WERI-Rb-1 (cell line): ENCODE results near the gene SPEN.

Experiments used
- DNase-seq: peaks from one replicate; pipeline ENCODE4 v3.0.0-alpha.2; 2020
- H3K27ac ChIP-seq: fragments of 250-450 bp; sonication (Bioruptor Pico); 2 replicates; pipeline ENCODE4 v1.5.1; 2020; ENCODE audit warnings: mild to moderate bottlenecking, moderate library complexity
- H3K27me3 ChIP-seq: fragments of 250-450 bp; sonication (Bioruptor Pico); 2 replicates; pipeline ENCODE4 v1.5.1; 2021; ENCODE audit warnings: mild to moderate bottlenecking, low read depth, moderate library complexity; ENCODE audit not compliant: insufficient read depth, severe bottlenecking
- H3K36me3 ChIP-seq: fragments of 250-450 bp; sonication (Bioruptor Pico); 2 replicates; pipeline ENCODE4 v1.5.1; 2020; ENCODE audit warnings: mild to moderate bottlenecking, moderate library complexity
- H3K4me3 ChIP-seq: 2 replicates; pipeline ENCODE4 v1.5.1; 2011; ENCODE audit warnings: low read depth, mild to moderate bottlenecking, control low read depth, low read length
- H3K9me3 ChIP-seq: fragments of 250-450 bp; sonication (Bioruptor Pico); 2 replicates; pipeline ENCODE4 v1.5.1; 2021; ENCODE audit warnings: mild to moderate bottlenecking, moderate library complexity; ENCODE audit not compliant: severe bottlenecking
- CTCF ChIP-seq: IDR thresholded peaks from 2 replicates; pipeline ENCODE4 v1.5.1; 2011; ENCODE audit warnings: low read depth, mild to moderate bottlenecking, control low read depth, inconsistent platforms, low read length

Gene SPEN

DNA sequence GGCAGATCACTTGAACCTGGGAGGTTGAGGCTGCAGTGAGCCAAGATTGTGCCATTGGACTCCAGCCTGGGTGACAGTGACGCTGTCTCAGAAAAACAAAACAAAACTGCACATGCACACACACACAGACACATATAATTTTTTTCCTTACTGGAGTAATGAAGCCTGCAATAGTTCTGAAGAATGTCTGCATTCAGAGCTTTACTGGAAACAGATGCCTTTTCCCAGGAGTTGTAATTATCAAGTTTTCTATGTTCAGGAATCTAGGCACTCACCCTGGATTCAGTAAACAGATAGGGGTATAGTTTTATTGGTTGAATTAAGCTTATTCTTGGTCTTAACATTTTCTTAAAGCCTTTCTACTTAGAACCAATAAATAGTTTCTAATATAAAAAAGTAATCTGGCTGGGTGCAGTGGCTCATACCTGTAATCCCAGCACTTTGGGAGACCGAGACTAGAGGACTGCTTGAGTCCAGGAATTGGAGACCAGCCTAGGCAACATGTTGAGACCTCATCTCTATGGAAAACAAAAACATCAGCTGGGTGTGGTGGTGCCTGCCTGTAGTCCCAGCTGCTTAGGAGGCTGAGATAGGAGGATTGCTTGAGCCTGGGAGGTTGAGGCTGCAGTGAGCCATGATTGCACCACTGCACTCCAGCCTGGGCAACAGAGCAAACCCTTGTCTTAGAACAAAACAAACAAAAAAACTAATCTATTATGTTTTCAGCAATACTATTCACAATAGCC is 15.8 kb downstream of the SPEN start:
- H3K27ac ChIP-seq = no peak overlapping the region
- TF ChIP-seq CTCF = no peak
- no peaks in the 10 kb centered on the region for H3K9me3 ChIP-seq
- no peak for DNase-seq
- no peak overlapping the region for H3K4me3 ChIP-seq
- no peaks in the 10 kb centered on the region for H3K36me3 ChIP-seq
- H3K27me3 ChIP-seq = no peaks in the 10 kb centered on the region

GRCh38 chr1:15866721-15867201 is 19.3 kb downstream of the SPEN start:
- Histone ChIP-seq H3K4me3 (no peak overlapping the region), H3K27ac (no peak overlapping the region), H3K27me3 (no peaks in the 10 kb centered on the region), H3K9me3 (no peaks in the 10 kb centered on the region), H3K36me3 (no peaks in the 10 kb centered on the region)
- TF ChIP-seq CTCF = no peak
- no peak for DNase-seq

DNA sequence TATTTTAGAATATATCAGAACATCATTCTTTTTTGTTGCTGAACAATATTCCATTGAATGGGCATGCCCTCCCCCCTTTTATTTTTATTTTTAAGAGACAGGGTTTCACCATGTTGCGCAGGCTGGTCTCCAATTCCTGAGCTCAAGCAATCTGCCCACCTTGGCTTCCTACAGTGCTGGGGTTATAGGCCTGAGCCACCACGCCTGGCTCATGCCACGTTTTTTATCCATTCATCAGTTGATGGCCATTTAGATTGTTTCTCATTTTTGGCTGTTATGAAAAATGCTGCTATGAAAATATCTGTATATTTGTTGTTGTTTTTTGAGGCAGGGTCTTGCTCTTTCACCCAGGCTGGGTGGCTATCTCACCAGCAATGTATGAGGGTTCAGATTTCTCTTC is 19.8 kb downstream of the SPEN start:
- no peaks in the 10 kb centered on the region for H3K27me3 ChIP-seq
- no peaks in the 10 kb centered on the region for H3K9me3 ChIP-seq
- no peak overlapping the region for H3K4me3 ChIP-seq
- no peak for TF ChIP-seq CTCF
- DNase-seq = no peak
- no peaks in the 10 kb centered on the region for H3K36me3 ChIP-seq
- no peak overlapping the region for H3K27ac ChIP-seq

- Histone ChIP-seq H3K27ac (no peak overlapping the region), H3K4me3 (no peak overlapping the region), H3K36me3 (peaks cover 14% of the 10 kb centered on the region), H3K27me3 (no peaks in the 10 kb centered on the region), H3K9me3 (no peaks in the 10 kb centered on the region)
- DNase-seq = no peak
- no peak for TF ChIP-seq CTCF
Observed at GRCh38 chr1:15869413-15869812, 21.9 kb downstream of the SPEN start.

- H3K27ac ChIP-seq = no peak overlapping the region
- H3K9me3 ChIP-seq = no peaks in the 10 kb centered on the region
- TF ChIP-seq CTCF = no peak
- H3K36me3 ChIP-seq = peaks cover 18% of the 10 kb centered on the region
- H3K27me3 ChIP-seq = no peaks in the 10 kb centered on the region
- no peak overlapping the region for H3K4me3 ChIP-seq
- DNase-seq = no peak
Observed at GRCh38 chr1:15870421-15870820, 22.9 kb downstream of the SPEN start.

DNA sequence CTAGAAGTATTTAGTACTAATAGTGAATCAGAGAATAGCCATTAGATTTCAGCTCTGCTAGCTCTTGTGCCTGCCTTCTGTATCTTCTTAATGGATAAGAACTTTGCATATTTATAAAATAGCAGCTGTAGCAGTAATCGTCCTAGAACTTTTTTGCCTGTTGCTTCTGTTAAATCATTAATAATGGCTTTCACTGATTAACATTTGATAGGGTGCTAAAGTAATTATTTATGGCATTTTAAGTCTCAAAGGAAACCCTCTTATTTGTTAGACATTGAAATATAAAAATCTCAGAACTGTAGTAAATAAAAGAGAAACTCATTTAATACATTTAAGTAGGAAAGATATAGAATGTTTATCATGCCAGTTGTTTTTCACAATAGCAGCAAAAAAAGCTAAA is 27.0 kb downstream of the SPEN start:
- TF ChIP-seq CTCF = no peak
- peaks cover 33% of the 10 kb centered on the region for H3K36me3 ChIP-seq
- no peaks in the 10 kb centered on the region for H3K9me3 ChIP-seq
- no peak overlapping the region for H3K27ac ChIP-seq
- no peaks in the 10 kb centered on the region for H3K27me3 ChIP-seq
- no peak overlapping the region for H3K4me3 ChIP-seq
- no peak for DNase-seq
